GM19463 (cell line): Measurements from ENCODE around the gene SEC14L1.
A peak's percentile ranks its signal among the peaks of the same experiment; 100 is the strongest.
"Not testable (repeated sequence)": the region's sequence is repeated elsewhere in the genome, so short reads cannot be mapped to it uniquely, and the experiment has no call there.

Experiments
- ATAC-seq: cut with Tn5 transposase; IDR thresholded peaks from one replicate; pipeline ENCODE4 v1.9.1; 2021; ENCODE audit warnings: mild to moderate bottlenecking, moderate library complexity; ENCODE audit not compliant: unreplicated experiment

The SEC14L1 gene

DNA sequence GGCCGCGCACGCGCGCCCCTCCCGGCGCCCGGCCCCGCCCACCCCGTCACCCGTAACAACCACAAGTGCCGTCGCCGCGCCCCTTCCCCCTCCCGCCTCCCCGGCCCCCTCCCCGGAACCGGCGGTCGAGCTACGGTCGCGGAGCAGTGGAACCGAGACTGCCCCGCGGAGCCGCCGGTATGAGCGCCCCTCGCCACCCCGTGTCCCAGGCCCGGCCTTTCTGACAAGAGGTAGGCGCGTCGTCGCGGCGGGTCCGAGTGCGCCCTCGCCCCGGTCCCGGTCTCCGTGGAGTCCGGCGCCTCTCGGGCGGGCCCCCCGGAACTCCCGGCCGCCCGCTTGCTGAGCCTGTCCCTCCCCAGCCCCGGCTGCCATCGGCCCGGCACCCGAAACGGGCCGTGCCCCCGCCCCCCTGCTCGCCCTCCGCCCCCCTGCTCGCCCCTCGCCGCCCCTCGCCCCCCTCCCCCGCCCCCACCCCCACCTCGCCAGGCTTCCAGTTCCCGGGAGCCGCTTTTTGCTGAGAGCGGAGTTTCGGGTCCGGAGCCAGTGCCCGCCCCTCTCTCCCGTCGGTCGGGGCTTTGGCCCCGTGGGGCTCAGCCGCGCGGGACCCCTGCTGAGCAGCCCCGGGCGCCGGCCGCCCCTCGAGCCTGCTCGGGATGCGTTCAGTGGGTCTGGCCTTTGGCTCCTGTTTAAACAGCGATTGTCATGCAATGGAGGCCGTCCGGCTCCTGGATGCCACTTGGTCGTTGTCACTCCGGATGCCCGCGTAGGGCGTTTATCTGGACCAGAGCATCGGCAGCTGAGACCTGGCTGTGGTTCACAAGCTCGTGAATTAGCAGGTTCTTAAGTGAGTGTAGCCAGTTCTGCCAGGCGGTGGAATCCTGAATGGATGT, at the start of gene SEC14L1:
TSS of gene SEC14L1 (plus strand) at position 92 of the 890 bp plus-strand sequence. CDS start 2,628 bp downstream, outside the sequence.
- peak; percentile 32 for ATAC-seq

- ATAC-seq = no peak
Measured at GRCh38 chr17:77092025-77092424, 48.7 kb upstream of the SEC14L1 start.

GRCh38 chr17:77095461-77095860, 45.3 kb upstream of the SEC14L1 start:
- no peak for ATAC-seq

DNA sequence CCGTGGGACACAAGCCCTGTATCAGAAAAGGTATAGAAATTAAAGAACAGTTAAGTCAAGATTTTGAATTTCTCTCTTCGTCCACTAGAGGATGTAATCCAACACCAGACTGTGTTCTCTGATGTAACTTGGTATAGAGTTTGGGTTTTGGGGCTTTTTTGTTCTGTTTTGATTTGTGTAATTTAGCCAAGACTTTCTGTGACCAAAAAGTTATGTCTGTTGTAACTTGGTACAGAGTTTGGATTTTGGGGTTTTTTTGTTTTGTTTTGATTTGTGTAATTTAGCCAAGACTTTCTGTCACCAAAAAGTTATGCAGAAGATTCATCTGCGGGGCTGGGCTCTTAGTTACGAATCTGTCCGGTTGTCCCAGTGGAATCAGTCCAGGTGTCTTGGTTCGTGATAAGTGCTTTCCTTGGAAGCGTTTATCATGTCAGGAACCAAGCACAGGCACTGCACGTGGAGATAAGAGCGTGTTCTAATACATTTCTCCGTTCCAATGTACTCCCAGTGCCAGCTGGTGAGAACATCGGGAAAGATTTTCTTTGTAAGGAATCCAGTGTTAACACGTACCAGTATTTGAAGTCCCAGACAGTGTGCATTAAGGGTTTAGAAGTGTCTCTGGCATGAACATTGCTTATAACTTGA, 44.1 kb upstream of the SEC14L1 start:
- no peak for ATAC-seq

DNA sequence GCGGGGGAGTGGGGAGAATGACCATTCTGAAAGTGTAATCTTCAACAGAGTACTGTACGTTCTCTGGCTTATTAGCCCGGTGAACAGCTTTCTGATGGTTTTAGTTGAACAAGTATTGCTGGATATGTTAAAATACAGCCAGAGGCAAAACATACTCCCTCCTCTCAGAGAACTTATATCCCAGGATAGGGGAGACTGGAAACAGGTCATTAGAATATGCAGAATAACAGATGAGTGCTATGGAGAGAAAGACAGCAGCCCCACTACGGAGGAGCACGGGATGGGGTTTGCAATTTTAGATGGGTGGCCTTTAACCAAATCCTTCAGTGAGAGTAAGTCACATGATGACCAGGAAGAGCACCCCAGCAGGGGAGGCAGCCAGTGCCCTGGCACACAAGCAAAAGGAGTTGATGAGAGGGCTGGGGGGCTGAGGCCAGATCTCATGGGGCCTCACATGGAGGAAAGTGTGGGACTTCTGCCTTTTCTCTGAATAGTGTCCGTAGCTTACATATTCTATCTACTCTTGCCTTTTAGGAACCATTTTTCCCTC, 43.1 kb upstream of the SEC14L1 start:
- no peak for ATAC-seq

DNA sequence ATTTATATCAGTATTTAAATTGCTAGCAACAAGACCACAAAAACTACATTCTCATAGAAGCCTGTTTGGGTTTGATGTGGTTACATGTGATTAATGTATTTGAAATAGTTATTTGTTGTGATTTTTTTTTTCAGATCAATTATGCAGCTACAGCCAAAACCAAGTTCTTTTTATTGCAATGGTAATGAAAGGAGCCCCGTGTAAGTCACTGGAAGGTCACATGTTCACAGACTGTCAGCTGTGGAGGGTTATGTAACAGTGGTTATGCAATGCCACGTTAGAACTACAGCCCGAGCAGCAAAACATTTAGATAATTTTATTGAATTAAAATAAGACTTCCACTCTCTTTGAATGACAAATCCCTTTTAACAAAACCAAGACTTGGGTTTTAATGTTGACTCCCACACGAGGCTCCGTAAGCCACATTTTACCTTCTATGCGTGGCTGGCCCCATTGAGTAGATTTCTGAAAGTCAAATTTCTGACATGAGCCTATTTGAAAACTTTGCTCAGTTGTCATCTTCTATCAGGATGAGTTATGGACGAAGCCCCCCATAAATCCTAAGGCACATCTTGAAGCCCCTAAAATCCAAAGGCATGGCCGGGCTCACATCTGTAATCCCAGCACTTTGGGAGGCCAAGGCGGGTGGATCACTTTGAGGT, 41.8 kb upstream of the SEC14L1 start:
- no peak for ATAC-seq

- no peak for ATAC-seq
Measured at GRCh38 chr17:77099997-77100396, 40.8 kb upstream of the SEC14L1 start.

GRCh38 chr17:77101521-77102410, 39.0 kb upstream of the SEC14L1 start:
- ATAC-seq = peak; percentile 44

GRCh38 chr17:77102411-77103134, 38.2 kb upstream of the SEC14L1 start:
- ATAC-seq = not testable (repeated sequence)

GRCh38 chr17:77105706-77106105, 35.1 kb upstream of the SEC14L1 start:
- ATAC-seq = no peak

DNA sequence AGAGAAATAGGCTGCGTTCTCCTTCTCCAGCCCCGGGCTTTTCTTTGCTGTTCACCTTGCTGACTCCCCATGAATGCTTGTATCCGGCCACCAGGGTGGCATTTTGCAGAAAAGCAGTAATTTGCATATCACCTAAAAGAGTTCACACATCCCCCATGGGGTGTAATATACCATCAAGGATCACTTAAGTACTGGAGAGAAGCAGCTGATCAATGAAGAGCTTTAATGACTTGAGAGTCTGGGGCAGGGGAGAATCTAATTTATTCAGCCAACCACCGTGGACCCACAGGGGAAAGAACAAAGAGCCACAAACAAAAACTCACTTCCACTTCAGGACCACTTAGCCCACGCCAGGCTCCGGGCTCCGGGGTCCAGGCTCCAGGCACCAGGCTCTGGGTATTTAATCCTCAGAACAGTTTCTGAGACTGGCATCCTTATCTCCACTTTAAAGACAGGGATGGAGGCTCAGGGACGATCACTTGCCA, 33.9 kb upstream of the SEC14L1 start:
- no peak for ATAC-seq

GRCh38 chr17:77107506-77108433, 33.0 kb upstream of the SEC14L1 start:
- ATAC-seq = peak; percentile 77

- no peak for ATAC-seq
Measured at GRCh38 chr17:77109159-77109759, 31.5 kb upstream of the SEC14L1 start.

- ATAC-seq = no peak
Measured at GRCh38 chr17:77109764-77110359, 30.9 kb upstream of the SEC14L1 start.

DNA sequence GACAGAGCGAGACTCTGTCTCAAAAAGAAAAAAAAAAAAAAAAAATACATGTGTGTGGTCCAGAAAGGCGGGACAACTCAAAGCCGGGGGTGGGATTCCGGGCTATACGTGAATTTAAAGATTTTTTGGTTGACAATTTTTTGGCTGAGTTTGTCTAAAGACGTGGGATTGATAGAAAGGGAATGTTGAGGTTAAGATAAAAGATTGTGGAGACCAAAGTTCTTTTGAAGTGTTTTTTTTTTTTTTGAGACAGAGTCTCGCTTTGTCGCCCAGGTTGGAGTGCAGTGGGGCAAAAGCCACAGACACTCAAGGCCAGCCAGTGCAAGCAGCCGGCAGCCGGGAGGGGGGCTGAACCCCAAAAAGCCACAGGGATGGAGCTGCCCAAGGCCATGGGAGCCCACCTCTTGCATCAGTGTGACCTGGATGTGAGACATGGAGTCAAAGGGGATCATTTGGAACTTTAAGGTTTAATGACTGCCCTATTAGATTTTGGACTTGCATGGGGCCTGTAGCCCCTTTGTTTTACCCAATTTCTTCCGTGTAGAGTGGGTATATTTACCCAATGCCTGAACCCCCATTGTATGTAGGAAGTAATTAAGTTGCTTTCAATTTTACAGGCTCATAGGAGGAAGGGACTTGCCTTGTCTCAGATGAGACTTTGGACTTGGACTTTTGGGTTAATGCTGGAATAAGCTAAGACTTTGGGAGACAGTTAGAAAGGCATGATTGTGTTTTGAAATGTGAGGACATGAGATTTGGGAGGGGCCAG, 29.4 kb upstream of the SEC14L1 start:
- not testable (repeated sequence) for ATAC-seq

DNA sequence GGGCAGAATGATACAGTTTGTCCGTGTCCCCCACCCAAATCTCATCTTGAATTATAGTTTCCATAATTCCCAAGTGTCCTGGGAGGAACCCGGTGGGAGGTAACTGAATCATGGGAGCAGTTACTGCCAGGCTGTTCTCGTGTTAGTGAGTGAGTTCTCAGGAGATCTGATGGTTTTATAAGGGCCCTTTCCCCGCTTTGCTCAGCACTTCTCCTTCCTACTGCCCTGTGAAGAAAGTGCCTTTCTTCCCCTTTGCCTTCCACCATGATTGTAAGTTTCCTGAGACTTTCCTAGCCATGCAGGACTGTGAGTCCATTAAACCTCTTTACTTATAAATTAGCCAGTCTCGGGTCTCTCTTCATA, 28.9 kb upstream of the SEC14L1 start:
- no peak for ATAC-seq

DNA sequence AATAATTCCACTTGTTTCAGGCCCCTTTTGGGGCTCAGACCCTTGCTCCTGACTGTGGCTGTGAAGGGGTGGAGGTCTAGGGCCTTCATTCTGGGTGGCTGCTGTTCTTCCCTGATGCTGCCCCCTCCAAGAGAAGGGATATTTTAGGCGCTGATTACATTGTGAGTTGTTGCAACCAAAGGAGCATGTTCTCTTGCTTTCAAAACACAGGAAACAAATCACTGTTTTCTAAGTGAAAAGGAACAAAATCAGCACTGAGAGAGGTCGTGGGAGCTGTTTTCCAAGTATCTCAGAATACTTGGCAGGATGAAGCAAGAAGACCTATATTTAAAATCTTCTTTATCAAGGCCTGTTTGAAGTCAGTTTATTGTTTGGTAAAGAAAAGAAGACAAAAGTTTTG, 25.3 kb upstream of the SEC14L1 start:
- ATAC-seq = no peak
